ENCODE measurements around the gene SMCO4.
"Not testable (repeated sequence)": the region's sequence is repeated elsewhere in the genome, so short reads cannot be mapped to it uniquely, and the experiment has no call there.

SMCO4 gene, protein sequence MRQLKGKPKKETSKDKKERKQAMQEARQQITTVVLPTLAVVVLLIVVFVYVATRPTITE

DNA sequence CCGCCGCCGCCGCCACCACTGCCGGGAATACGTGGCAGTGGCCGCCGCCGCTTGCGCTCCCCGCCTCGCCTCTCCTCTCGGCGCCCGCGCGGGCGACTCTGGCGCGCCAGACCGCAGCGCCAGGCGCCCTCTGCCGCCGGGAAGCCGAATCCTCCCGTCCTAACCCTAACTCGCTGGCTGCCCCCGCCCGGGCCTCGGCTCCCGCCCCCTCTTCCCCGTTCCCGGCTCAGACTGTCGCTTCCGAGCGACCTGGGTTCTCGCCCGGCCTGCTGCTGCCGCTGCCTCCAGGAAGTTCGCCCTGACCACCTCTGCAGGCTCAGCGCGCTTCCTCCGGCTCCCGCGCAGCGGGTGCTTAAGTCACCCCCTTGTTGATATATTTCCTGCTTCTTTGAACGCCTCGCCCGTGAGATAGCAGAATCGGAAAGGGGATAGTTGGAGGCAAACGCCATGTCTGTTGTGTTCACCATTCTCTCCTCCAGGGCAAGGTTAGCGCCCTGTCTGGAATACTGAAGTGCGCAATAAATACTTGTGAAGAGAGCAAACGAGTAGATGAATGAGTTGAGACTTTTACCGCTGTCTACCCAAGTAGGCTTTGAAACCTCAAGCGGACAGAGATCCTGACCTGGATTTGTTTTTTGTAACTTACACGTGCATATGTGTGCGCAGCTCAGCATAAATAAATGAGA, at the start of gene SMCO4:
TSS of gene SMCO4 (minus strand) at position 100 of the 686 bp plus-strand sequence. CDS start 64,202 bp downstream, outside the sequence.
- peak; percentile 82 for DNase-seq (ENCODE audit: low spot score)

DNA sequence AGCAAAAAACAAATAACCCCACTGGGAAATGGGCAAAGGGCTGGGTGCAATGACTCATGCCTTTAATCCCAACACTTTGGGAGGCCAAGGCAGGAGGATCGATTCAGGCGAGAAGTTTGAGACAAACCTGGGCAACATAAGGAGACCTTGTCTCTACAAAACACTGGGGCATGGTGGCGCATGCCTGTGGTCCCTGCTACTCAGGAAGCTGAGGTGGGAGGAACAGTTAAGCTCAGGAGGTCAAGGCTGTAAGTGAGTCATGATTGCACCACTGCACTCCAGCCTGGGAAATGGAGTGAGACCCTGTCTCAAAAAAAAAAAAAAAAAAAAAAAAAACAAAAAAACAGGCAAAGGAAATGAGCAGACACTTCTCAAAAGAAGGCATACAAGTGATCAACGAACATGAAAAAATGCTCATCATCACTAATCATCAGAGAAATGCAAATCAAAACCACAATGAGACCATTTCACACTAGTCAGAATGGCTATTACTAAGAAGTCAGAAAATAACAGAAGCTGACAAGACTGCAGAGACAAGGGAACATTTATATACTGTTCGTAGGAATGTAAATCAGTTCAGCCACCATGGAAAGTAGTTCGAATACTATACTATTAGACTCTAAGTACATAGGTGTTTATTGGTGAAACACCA, 48.2 kb upstream of the SMCO4 start:
- no peak for DNase-seq (ENCODE audit: low spot score)

DNA sequence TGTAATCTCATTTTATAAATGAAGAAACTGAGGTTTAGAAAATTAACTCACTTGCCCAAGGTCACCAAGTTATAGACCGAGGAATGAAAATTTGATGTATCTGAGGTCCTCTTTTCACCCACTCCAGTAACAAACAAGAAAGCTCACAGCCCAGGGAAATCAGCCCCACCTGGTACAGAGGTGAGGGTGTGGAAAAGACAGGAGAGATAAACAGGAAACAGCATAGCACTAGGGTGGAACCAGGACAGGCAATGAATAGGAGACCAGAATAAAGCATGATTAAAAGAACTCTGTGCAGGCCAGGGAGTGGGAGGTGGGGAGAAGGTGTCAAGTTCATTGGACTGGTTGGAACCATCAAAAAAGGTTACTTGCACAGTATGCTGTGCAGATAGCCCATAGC, 46.2 kb upstream of the SMCO4 start:
- no peak for DNase-seq (ENCODE audit: low spot score)

DNA sequence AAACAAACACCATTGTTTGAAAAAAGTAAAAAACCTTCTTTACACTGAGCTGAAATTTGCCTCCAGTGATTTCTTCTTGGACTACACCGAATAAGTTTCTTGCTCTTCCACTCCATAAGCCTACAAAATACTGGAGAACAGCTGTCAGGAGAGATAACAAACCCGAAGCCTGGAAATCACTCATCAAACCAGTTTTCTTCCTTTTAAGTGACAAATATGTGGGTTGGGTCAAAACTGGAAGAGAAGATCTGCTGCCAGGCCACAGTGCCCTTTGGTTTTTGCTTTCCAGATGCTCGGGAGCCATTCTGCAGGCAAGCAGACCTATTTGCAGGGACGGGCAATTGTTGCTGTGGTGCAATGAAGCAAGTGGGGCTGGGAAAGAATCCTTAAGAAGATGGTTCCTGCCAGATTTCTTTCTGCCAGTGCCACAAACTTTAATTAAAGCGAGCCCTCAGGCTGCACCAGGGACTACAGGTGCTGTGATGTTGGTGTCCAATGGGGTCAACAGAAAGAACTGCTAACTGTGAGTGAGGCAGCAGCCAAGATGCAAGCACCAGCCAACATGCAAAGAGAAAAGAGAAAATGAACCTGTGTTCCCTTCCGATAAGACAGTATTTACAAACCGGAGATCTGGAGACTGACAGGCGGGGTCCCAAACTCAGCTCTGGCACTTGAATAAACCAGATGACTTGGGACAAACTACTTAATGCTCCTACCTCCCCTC, 44.8 kb upstream of the SMCO4 start:
- no peak for DNase-seq (ENCODE audit: low spot score)

DNA sequence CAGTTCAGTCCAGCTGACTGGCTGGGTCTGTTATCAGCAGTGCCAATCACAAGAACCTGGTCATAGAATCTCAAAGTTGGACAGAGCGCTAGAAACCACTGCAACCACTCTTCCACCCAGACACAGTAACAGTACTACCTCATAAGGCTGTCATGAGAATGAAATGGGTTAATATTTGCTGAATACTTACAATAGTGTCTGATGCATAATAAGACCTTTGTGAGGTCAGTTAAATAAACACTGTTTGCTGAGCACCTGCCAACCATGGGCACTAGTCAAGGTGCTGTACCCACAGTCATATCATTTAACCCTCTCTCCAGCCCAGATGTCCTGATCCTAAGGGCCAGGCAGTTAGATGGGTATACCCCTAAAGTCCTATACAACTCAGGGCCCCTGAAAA, 44.2 kb upstream of the SMCO4 start:
- not testable (repeated sequence) for DNase-seq (ENCODE audit: low spot score)

DNA sequence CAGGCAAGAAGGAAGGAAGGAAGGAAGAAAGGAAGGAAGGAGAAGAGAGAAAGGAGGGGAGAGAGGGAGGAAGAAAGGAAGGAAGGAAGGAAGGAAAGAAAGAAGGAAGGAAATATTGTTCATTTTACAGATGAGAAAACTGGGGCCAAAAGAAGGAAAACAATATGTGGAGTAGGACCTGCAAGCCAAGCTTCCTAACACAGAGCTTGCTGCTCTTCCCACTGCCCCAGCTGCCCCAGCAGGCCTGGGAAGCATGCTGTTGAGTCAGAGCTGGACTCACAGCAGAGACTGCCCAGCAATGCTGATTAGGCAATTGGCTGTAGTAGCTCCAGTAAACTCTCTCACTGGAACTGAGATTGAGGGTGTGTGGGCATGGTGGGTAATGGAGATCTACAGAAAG, 42.6 kb upstream of the SMCO4 start:
- DNase-seq (ENCODE audit: low spot score) = peak; percentile 9

DNA sequence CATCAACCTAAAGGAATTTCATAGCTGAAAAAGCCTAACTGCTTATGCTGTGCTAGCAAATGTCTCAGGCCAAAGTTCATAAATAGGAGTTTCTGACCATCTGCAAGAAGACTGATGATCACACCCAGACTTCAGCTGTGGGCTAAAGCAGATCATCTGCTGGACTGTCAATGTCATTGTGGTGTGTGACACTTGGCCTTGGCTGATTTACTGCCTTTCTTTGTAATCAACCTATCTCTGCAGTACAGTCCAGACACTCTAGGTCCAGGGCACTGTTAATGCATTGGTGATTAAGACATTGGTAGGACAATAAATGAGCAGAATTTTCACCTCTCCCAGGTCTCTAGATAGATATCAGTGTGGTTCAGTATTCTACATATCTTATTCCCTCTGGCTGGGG, 40.3 kb upstream of the SMCO4 start:
- DNase-seq (ENCODE audit: low spot score) = no peak

DNA sequence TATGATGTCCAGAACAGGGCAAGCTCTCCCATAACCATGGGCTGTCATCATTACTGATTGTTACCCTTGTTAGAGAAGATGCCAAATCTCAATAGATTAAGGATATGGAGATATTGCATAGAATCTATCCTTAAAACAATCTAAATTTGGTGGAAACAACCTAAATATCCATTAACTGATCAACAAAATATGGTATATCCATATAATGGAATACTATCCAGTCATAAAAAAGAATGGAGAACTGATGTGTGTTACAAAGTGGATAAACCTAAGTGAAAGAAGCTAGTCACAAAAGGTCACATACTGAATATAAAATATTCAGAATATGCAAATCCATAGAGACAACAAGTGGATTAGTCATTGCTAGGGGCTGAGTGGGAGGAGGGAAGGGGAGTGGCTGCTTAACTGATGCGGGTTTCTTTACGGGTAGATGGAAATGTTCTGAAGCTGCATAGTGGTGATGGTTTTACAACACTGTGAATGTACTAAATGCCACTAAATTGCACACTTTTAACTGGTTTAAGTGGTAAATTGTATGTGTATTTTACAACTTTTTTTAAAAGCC, 36.1 kb upstream of the SMCO4 start:
- no peak for DNase-seq (ENCODE audit: low spot score)

DNA sequence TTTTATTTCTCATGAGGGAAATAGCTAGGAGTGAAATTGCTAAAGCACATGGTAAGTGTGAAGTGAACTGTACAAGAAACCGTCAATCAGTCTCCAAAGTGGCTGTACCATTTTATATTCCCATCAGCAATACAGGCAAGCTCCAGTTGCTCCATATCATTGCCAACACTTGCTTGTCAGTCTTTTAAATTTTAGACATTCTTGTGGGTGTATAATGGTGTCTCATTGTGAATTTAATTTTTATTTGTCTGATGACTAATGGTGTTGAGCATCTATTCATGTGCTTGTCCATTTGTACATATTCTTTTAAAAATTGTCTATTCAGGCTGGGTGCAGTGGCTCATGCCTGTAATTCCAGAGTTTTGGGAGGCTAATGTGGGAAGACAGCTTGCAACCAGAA, 34.1 kb upstream of the SMCO4 start:
- DNase-seq (ENCODE audit: low spot score) = no peak

DNA sequence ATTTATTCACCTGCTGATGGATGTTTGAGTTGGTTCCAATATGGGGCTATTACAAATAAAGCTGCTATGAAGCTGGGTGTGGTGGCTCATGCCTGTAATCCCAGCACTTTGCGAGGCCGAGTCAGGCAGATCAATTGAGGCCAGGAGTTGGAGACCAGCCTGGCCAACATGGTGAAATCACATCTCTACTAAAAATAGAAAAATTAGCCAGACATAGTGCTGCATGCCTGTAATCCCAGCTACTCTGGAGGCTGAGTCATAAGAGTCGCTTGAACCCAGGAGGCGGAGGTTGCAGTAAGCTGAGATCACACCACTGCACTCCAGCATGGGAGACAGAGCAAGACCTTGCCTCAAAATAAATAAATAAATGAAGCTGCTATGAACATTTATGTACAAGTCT, 33.7 kb upstream of the SMCO4 start:
- DNase-seq (ENCODE audit: low spot score) = not testable (repeated sequence)

DNA sequence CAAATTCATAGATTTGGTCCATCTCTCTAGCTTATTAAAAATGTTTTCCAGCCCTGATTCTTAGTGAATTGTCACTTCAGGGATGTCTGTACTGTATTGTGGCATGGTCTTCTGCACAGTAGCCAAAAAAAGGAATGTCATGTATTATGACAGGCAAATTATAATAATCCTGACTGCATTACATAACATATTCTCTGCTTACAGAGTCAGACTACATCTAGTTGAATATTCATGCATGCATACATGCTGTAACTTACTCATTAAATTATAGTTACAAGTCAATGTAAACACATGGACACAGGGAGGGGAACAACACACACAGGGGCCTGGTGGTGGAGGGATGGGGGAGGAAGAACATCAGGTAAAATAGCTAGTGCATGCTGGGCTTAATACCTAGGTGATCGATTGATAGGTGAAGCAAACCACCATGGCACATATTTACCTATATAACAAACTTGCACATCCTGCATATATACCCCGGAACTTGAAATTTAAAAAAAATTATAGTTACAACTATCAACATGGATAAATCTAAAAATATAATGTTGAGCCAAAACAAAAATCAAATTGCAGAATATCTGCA, 31.5 kb upstream of the SMCO4 start:
- no peak for DNase-seq (ENCODE audit: low spot score)

DNA sequence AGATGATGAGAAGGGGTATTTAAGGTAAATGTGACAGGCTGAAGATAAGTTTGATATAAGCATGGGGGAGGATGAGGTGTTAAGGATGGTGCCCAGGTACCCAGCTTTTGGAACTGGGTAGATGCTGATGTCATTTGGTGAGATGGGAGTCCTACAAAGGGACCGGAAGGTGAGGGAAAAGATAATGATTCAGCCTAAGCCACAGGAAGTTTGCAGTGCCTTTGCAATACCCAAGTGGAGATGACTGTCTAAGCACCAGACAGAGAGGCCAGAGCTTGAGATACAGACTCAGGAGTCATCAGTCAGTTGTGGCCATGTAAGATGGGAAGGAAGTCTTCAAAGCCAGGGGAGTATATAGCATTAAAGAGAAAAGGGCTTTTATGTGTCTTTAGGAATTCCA, 30.0 kb upstream of the SMCO4 start:
- DNase-seq (ENCODE audit: low spot score) = no peak

DNA sequence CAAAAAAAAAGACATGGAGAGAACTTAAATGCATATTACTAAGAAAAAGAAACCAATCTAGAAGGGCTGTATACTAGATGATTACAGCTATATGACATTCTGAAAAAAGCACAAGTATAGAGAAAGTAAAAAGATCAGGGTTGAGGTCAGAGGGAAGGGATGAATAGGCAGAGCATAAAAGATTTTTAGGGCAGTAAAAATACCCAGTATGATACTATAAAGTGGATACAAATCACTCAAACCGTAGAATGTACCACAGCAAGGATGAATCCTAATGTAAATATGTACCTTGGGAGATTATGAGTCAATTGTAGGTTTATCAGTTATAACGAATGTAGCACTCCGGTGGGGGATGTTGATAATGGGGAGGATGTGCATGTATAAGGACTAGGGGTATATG, 29.4 kb upstream of the SMCO4 start:
- no peak for DNase-seq (ENCODE audit: low spot score)

DNA sequence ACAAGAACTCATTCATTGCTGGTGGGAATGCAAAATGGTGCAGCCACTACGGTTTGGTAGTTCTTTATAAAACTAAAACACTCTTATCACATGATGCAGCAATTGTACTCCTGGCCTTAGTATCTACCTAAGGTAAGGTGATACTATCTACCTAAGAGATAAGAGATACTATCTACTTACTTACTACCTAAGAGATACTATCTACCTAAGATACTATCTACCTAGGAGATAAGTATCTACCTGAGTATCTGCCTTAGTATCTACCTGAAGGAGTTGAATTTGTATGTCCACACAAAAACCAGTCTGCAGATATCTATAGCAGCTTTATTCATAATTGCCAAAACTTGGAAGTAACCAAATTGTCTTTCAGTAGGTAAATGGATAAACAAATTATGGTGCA, 29.0 kb upstream of the SMCO4 start:
- DNase-seq (ENCODE audit: low spot score) = no peak

DNA sequence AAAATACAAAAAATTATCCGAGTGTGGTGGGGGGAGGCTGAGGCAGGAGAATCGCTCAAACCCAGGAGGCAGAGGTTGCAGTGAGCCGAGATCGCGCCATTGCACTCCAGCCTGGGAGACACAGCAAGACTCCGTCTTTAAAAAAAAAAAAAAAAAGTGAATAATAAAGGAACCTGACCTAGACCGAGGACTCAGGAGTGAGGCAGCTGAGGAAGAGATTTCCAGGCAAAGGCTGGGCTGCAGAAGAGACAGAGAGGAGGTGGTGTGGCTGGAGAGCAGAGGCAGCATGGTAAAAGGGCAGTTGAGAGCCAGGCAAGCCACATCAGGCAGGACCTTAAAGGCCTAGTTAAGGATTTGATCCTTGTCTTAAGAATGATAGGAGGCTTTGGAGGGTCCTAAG, 28.4 kb upstream of the SMCO4 start:
- DNase-seq (ENCODE audit: low spot score) = no peak

DNA sequence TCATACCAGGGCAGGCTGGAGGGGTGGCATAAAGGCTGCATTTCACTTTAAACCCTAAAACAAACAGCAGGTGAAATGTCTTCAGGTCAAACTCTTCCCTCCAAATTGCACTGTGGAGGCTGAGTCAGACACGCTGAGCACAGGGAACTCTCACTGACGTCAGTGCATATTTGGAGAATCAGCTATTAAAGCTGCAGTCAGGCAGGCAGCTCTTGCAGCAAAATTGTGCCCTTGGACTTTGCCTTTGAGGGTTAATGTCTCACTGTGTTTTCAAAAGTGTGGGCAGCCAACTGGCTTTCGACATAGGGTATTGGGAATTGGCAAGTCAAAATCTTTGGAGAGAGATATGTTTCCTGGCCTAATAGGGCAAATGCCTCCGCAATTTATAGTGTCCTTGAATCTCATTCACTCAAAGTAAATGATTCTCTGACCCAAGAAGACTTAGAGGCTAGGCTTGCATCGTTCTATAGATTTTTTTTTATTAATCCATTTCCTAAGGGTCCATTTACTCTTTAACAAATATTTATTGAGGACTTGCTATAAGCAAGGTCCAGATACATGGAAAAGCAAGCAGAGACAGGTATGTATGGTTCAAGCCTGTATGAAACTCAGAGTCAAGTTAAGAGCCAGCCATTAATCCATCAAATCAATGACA, 27.7 kb upstream of the SMCO4 start:
- peak; percentile 15 for DNase-seq (ENCODE audit: low spot score)

DNA sequence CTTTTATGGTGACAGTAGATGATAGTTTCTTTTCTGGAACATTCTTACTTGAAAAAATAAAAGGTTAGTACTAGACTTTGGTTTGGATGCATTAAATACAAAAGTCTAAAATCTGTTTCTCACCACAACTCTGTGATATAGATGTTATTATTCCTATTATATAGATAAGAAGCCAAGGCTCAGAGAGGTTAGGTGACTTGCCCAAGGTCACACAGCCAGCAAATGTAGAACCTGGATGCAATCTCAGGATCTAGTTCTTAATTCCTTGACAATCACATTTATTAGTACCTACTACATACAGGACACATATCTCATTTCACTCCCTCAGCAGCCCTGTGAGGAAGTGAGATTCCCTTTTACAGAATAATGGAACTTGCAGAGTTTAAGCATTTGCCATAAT, 26.3 kb upstream of the SMCO4 start:
- DNase-seq (ENCODE audit: low spot score) = no peak

DNA sequence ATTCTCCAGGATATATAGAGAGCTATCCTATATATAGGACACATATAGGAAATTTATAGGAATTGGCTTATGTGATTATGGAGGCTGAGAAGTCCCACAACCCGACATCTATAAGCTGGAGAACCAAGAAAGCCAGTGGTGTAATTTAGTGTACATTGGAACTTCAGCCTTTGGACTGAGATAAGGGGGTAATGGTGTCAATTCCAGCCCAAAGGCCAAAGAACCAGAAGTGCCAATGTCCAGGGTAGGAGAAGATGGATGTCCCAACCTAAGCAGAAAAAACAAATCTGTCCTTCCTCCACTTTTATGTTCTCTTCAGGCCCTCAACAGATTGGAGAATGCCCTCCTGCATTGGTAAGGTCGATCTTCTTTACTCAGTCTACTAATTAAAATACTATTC, 25.5 kb upstream of the SMCO4 start:
- no peak for DNase-seq (ENCODE audit: low spot score)

DNA sequence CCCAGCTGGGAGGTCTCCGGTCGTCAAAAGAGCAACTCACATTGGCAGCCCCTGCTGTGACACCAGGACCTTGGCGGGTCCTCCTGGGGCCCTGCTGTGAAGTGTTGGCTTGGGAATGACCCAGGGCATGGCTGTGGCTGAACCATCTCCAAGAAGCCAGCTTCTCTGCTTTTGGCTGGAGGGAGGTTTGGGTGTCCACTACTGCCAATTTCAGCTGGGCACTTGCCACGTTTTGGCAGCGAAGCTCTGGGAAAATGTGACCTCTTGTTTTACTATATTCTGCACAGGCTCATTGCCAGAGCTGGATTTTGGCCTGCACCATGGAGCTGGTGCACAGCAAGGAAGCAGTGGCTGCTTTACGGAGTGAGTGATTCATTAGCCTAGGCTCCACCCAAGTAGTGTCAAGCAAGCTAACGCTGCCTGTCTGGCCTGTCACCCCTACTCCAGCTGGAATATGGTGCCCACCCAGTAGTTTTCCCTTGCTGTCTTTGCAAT, 24.3 kb upstream of the SMCO4 start:
- no peak for DNase-seq (ENCODE audit: low spot score)

DNA sequence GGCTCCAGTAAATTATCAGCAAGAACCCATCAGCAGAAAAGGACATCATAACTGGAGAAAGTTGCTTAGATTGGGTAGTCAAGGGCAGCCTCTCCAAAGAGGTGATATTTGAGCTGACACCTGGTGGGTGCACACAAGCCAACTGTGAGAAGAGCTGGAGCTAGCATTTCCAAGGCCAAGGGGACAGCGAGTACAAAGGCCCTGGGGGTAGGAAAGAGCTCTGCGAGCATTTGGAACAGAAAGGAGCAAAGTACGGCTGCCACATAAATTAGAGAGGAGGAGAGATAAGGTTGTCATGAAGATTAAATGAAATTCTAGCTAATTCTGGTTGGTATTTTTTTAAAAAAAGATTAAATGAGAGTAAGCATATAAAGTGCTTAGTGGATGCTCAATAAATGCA, 21.7 kb upstream of the SMCO4 start:
- DNase-seq (ENCODE audit: low spot score) = no peak

DNA sequence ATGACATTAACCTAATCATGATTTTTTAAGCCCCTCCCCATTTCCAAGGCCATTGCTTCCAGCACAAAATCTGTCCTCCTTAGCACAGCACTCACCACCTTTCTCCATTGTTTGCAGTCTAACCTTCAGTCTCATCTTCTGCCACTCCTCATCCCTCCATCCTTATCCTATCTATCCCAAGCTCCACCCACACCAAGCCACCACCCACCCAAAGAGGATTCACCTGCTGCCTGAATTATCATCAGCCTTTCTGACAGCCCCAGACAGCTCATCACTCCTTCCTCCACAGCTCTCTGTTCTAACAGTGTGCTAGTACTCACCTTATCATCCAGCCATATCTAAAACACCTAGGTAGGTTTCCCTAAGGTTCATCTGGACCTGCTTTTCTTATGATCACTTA, 20.7 kb upstream of the SMCO4 start:
- DNase-seq (ENCODE audit: low spot score) = no peak
